Activated CD8-positive, alpha-beta memory T cell treated with anti-CD3 and anti-CD28 coated beads for 24 hours (primary cell): ENCODE results near the gene HHIP.

Experiments
- DNase-seq: peaks from one replicate; pipeline ENCODE4 v3.0.0-alpha.2; 2020

Gene HHIP

DNA sequence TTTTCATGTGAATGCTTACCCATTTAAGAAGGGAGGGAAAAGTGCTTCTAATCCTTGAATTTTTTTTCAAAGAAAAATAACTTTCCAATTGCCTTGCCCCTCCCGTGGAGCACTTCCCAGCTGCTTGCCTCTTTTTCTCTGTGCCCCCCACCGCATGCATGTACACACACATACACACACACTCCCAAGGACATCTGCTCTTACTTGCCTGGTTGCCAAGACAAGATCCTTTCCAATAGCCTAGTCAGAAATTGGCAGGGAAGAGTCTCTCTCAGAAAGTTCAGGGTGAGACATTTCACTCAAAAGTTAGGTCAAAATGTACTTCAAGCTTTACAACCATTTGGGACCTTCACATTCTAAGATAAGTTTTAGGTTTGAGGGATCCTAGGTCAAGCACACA is 10.9 kb downstream of the HHIP start:
- no peak for DNase-seq

DNA sequence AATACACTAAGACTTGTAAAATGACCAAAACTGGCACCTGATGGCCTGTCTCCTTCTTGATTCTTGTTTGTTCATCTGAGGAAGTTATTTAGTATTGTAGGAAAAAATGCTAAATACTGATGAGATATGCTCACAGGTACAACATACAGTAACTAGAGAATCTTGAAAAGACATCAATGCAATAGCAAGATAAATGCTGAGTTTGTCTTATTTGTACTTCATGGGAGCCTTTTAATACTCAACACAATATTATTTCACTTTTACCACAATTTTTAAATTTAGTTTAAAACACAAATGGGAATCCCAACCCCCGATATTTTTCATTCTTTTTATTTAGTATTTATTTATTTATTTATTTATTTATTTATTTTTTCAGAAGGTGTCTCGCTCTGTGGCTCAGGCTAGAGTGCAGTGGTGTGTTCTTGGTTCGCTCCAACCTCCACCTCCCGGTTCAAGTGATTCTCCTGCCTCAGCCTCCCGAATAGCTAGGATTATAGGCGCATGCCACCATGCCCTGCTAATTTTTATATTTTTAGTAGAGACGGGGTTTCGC is 12.1 kb downstream of the HHIP start:
- DNase-seq, result no peak

DNA sequence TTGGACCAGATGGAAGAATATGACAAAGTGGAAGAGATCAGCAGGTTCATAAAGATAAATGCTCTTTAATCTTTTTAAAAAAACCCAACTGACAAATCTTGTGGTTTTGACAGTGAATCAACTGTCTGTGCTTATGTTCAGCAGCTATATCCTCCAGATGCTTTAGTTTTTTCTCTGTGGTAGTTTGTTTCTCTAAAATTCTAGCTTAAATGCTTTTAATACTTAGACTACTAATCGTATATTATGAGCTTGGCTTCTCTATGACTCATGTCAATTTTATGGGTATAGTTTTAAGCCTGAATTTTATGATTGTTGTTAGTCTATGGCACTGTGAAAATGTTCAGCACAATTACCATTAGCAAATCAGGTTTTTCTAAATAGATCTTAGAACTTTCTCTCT is 12.9 kb downstream of the HHIP start:
- no peak for DNase-seq

DNA sequence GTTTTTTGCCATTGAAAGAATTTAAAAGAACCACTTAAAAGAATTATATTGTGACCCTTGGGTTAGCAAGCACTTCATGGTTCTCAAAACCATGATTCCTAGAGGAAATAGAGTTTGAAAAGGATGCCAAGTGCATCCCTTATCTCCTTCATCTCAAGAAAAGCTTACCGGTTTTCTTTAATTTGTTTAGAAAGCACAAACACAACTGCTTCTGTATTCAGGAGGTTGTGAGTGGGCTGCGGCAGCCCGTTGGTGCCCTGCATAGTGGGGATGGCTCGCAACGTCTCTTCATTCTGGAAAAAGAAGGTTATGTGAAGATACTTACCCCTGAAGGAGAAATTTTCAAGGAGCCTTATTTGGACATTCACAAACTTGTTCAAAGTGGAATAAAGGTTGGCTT is 13.5 kb downstream of the HHIP start:
- DNase-seq, result no peak

DNA sequence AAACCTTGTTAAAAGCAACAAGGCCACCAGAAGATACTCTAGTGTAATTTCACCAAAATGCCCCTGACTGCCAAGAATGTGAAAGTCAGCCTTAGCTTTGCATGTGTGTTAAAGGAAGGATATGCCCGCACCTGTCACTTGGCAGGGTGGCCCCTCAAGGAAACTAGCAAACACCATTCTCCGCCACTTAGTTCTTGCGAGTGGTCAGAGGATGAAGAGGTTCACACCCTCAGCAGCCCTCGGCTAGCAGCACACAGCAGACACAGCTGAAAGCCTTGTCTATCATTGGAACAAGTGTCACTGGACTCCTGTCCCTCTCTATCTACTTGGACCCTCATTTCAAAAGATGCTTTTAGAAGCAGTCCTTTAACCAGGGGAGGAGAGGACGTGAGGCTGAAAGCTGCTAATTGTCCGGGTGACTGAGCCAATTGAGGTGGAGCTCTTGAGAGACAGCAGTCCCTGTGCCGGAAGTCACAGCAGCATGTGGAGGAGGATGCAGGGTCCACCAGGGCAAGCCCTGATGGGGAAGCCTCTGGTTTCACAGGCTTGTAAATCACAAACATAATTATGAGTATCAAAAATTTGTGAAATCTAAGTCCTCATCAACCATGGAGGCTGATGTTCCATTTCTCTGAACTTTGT is 18.0 kb downstream of the HHIP start:
- no peak for DNase-seq

DNA sequence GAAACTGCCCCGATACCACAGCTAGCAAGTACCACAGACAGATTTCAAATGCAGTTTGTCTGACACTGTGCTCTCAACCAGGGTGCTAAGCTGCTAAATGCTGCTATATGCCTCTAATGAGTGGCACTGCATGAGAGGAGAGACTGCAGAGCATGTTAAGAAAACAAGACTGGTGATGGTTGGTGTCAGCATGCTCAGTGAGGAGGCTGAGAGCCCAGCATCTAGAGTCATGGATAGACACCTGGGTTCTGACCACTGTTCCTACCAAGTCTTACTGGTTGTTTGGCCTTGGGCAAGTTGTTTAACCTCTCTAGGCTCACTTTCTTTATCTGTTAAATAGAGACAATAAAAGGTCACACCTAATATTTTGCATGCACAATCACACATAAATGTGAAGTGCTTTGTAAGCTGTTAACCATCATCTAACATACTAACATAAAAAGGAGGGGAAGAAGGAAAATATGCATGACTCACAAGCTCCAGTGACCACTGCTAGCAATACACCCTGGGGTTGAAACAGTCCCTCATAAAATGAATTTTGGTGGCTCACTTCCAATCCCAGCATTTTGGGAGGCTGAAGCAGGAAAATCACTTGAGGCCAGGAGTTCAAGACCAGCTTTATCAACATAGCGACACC is 20.7 kb downstream of the HHIP start:
- DNase-seq, result no peak

DNA sequence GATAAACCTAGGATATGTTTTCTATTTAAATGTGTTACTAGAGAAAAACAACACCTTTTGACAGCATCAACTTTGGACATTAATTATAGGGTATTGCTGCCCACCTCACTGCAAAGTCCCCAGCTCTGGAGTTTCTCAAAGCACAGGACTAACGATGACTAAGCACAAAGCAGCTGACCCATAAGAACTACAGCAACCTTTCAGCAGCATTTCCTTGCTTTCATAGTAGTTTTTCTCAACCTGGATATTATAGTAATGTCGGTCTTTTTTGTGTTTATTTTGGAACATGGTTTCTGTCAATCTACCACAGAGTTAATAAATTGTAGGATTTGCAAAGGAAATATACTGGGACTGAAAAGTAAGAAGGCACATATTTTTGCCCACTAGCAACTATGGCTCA is 21.5 kb downstream of the HHIP start:
- no peak for DNase-seq

DNA sequence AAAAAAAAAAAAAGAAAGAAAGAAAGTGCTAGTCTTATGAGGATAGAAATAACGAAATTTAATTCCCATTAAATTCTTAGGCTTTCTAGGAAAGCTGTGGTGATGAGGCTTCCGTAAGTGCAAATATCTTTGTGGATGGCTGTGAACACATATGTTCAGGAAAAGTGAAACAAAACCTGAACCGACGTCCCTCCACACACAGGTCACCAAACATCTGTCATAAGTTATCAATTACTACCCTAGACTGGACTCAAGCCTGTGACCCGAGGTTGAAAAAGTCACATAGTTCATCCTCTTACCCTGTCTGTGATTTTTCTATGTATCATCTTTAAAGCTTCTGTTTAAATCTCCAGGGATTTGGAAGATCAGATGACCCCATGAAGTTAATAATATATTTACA is 24.8 kb downstream of the HHIP start:
- DNase-seq, result no peak

DNA sequence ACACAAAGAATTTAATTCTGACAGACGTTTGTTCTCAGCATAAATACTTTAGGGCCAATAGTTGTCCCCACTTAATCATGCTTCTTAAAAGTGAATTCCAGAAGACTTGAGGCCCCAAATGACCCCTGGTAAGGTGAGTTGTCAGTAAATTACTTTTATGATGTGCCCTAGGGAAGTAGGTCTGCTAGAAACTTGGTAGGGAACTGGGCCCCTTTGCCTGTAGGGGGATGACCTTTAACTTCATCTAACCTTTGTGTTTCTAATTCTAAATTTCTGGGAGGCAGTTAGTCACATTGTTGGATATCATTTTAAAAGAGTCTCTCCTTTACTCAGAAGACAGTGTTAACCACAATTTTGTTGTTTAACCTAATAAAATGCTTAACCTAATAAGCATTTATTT is 28.8 kb downstream of the HHIP start:
- DNase-seq, result no peak

DNA sequence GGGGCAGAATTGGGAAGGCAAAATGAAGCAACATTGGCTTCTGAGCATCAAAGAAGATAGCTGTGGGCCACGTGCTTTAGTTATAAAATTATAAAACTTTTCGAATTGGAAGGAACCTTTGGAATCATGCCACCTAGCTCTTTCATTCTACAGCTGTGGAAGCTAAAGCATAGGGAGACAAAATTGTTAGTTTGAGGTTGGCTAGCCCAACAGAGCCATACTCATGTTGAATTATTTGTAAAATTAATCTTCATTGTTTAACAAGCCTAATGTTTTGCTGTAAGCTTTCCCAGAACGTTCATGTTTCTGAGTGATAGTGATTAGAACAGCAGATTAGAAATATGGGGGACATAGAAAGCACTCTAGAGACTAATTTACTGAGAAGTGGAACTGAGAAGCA is 35.9 kb downstream of the HHIP start:
- DNase-seq, result no peak

DNA sequence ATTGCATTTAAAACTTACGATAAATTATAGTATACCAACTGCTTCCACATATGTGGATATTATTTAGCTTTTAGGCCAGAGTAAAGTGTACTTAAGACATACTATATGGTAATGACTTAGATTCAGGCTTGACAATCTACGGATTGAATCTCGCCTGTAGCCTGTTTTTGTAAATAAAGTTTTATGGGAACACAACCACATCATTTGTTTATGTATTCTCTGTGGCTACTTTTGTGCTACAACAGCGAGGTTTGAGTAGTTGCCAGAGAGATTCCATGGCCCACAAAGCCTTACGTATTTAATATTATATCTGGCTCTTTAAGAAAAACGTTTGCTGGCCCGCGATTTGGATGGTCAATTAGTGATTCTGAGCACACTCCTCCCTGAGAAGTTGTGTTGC is 37.6 kb downstream of the HHIP start:
- no peak for DNase-seq

DNA sequence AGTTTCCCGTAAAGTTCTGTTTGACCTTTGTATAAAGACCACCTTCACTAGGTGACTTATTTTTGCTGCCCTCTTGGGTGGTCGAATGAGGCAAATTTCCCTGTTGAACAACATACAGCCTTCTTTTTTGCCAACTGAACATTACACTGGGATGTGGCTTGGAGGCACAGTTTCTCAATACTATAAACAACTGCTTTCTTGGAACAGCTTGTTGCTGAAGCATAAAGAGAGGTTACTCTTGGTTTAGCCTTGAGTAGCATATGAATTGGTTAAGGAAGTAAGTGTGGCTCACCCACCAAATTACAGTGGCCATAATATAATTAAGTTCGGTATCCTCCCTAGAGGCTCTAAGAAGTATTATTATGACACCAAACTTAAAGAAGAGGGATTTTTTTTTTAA is 40.0 kb downstream of the HHIP start:
- DNase-seq, result no peak

DNA sequence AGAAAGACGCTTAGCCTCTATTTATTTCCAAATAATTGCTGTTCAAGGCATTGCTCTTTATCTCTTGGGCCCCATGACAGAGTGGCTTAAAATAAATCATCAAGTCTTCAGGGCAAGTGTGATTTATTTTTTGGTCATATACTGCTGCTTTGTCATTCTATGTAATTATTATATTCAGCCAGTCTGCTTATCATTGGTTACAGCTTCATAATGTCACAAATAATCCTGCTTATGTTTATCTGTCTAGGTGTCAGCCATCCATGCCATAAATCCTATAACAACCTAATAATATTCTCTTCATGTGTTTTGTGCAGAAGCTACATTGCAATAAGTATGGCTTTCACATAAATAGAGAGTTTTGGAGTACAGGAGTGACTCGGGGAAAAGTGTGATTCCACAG is 41.0 kb downstream of the HHIP start:
- no peak for DNase-seq

DNA sequence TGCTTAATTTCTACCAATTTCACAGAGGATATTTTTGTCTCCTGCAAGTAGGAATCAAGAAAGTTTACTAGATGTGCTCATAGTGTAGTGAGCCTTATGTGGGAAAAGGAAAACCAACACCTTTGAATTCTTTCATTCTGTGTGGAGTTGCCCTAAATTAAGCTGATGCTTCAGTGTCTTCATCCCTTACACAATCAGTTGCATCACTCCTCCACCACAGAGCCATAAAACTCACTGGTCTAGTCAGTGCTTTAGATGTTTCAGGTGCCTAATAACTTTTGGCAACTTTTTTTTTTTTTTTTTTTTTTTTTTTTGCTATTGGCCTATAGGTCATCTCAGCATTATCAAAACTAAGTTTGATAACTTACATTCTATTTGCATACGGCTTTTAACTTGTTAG is 41.5 kb downstream of the HHIP start:
- DNase-seq, result no peak

DNA sequence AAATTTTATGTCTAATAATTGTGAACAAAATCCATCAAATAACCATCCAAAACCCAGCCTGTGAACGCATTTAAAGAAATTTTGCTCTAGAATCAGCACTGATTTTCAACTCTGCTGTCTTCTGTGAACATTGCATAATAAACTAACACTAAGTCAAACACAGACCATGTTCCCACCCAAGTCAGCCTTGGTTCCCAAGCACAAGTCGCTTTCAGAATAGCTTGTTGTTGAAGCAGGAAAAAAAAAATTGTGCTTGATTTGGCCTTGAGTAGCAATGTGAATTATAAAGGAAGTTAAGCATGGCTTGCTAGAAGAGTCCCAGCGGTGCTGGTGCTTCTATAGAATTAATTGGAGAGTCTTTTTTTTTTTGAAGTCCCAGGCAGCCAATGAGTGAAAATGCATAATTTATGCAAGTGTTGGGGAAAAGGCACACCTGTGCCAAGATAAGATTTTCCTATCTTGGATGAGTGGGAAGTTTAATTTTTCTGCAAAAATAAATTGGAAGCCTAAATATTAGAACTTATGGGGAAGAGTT is 42.1 kb downstream of the HHIP start:
- DNase-seq, result no peak

DNA sequence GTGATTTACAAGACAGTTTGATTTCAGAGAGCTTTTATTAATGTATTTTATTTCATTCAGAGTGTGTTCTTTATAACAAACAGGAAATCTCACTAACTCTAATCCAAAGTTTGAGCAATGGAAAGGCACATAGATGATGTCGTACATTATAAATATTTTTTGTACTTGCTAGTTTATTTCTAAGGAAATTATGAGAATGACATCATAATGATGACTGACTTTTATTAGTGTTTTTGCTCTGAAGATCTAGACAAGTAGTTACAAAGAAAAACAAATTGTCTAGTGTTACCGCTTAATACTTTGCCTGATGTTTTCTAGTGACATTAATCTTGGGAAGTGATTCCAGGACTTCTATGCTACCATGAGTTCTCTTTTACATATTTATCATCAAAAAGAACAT is 43.2 kb downstream of the HHIP start:
- no peak for DNase-seq

DNA sequence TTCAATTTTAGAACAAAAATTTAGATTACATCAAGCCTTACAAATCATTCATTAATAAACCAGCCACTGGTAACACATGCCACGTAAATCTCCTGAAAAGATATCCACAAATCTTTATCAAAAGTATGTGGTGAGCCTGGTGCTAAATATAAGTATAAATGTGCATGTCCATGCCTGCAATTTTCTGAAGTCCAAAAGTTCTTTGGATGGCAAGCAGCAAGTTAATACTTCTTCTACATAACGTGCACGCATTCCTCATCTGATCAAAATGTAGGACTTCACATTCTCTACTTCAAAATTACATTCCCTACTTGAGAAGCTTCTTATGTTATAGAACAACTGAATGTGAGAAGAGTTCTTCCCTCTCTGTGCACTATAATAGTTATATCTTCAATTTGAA is 49.8 kb downstream of the HHIP start:
- DNase-seq, result no peak

DNA sequence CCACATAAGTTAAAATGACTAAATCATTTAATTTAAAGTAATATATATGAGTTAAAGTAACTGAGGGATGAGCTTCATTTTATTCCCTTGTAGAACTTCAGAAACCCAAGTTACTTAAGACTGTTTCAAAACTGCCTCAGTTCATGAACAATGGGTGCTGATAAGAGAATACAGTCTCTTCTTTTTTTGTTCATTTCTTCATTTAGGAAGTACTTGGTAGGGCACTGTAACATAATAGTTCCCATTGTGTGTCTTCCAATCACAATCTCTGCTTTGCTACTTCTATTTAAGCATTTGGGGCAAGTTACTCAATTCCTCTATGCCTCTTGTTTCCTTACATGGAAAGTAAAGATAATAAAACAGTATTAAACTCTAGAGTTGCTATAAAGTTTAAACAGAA is 50.4 kb downstream of the HHIP start:
- no peak for DNase-seq

DNA sequence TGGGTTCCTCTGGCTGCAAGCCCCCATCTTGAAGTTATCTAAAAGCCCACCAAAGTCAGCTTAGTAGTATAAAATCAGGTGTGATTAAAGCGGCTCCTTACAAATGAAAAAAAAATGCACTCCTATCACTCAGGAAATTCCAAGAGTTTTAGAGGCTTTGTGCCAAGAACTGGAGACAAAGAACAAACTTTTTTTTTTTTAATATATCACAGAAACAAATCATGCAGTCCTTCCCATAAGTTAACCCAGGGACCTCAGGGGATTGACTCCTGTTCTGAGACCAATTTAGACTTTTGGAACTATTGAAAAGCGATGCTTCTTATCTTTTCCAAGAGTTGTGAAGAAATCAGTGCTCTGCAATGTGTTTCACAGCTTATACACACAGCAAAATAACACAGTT is 53.6 kb downstream of the HHIP start:
- no peak for DNase-seq

DNA sequence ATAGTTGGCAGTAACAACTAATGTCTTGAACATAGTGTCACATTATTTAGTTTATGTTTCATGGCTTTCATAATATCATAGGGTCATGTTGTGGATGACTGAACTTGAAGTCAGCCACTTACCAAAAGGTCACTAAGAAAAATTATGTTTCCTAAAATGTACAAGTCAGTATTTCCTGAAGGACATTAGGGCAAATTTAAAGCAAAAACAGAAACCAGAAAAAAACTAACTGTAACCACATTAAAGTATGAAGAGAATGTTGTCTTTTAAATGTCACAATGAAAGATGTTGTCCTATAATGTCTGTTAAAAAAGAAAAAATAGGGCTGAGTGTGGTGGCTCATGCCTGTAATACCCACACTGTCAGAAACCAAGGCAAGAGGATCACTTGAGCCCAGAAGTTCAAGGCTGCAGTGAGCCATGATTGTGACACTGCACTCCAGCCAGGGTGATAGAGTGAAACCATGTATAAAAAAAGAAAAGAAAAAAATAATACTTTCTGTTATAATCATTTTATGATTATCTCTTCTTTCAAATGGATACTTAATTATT is 55.8 kb downstream of the HHIP start:
- DNase-seq, result no peak

DNA sequence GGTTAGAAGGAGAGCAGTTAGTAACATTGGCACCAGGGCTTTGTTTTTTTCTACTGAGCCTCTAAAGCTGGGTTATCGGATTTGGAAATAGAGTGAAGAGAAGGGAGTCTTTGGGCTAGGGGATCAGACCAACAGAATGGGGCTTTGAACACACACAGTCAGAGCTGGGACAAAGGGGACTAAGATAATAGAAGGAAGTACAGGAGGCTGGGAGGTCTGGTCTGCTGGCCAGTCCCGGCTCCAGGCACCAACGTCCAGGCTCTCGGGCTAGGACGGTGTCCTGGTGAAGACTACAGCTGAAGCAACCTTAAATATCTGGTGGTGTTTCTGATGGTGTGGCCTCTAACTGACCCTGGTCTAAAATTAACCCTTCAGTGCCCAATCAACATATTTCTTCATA is 57.5 kb downstream of the HHIP start:
- no peak for DNase-seq

DNA sequence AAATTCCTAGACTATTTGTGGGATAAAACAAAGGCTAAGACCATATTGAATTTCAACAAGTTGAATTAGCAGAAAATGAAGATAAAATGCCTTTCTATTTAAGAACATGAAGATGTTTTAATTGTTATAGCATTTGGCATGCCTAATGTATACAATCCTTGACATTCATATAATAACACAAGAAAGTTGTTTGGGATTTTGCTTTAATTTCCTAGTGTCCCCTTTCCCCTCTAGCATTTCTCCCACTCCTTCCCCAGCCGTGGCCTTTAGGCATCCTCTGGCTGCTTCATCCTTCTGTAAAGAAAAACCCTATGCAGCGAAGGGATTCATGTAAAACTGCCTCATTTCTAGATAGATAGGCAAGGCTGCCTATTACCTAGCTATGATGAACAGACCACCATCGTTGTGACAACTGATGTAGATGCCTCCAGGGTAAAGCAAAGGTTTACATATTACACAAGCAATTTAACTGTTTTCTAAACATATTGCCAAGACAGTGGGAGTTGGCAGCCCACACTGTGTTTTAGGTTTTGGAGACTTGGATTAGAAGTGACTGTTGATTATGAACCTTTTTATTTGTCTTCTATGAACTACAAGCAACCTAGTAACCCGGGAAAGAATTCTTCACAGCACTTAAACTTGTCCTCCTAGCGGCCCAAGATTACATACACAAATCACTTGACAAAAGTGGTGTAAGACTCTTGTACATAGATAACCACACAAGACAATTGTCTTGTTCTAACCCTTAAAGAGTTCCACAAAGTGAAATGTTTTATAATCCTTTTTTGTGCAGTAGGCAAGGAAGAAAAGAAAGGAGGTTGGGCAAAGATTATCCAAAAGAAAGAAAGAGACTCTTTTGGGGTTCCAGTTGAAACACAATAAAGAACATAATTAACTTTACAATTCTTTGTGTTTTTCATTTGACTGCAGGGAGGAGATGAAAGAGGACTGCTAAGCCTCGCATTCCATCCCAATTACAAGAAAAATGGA is 59.9 kb downstream of the HHIP start:
- DNase-seq, result no peak

DNA sequence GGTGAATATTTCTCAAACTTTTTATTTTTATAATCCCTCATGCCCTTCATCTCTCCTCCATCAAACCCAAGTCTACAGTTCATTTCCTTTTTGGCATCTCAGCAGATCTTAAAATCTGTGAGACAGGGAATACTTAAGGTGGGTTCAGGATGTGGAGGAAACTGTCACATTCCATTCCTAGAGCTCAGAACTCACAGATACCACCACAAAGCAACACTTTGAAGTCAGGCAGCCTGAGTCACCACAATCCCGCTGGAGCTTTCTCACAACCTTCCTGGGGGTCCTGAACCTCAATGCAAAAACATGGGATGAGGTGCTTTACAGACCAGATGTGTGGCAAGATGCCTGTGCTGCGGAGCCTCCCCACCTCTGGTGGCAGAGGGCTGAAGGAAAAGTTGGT is 63.2 kb downstream of the HHIP start:
- no peak for DNase-seq
